IMR-90 (cell line): ENCODE data around the gene DCAF11. TPM values are rescaled to one million over a fixed set of nuclear protein-coding genes. Genes with fewer than 3 reads are reported as not detected.

ENCODE experiments used
- ATAC-seq: fragments of 200-7000 bp; cut with Tn5 transposase; 2 replicates; pipeline ENCODE4 v1.9.1; 2020; ENCODE audit warnings: low read depth, mild to moderate bottlenecking, moderate library complexity
- BruUV-seq: library from RNA; stranded (reverse); fragments of 400-500 nt; replicated peaks from 2 replicates; lab custom pipeline; 2021; lab: Mats Ljungman, UMichigan
- CTCF ChIA-PET: fragments of 300-600 bp; formaldehyde crosslinking; extraction: SDS; loops from one replicate; lab custom pipeline; 2021; ENCODE audit warnings: antibody characterized with exemption; lab: Yijun Ruan, JAX
- POLR2A ChIA-PET: fragments of 300-600 bp; sonication (Branson Sonifier 250); formaldehyde crosslinking; loops from one replicate; lab custom pipeline; 2022; ENCODE audit warnings: antibody characterized with exemption; ENCODE audit not compliant: unreplicated experiment; lab: Charles Lee
- DNase-seq: peaks from one replicate; pipeline ENCODE4 v3.0.0; 2013
- H2AFZ ChIP-seq: replicated peaks from 2 replicates; pipeline ENCODE3; 2013; ENCODE audit warnings: low read length, mild to moderate bottlenecking; ENCODE audit not compliant: poor library complexity
- H2AK5ac ChIP-seq: 2 replicates; pipeline ENCODE4 v1.6.1; 2013; ENCODE audit warnings: low read depth, low read length, inconsistent platforms
- H2AK9ac ChIP-seq: replicated peaks from 2 replicates; pipeline ENCODE3; 2013; ENCODE audit warnings: mild to moderate bottlenecking, low read depth, low read length, moderate library complexity; ENCODE audit not compliant: poor library complexity
- H2BK120ac ChIP-seq: 2 replicates; pipeline ENCODE4 v1.6.1; 2013; ENCODE audit warnings: low read depth, low read length, inconsistent platforms
- H2BK15ac ChIP-seq: 3 replicates; pipeline ENCODE4 v1.6.1; 2013; ENCODE audit warnings: low read depth, low read length, inconsistent platforms
- H2BK20ac ChIP-seq: 2 replicates; pipeline ENCODE4 v1.6.1; 2013; ENCODE audit warnings: low read depth, mild to moderate bottlenecking, inconsistent platforms, low read length, moderate library complexity
- H2BK5ac ChIP-seq: 2 replicates; pipeline ENCODE4 v1.6.1; 2013; ENCODE audit warnings: mild to moderate bottlenecking, low read depth, low read length, inconsistent platforms; ENCODE audit not compliant: poor library complexity, severe bottlenecking
- H3K14ac ChIP-seq: replicated peaks from 2 replicates; pipeline ENCODE4 v1.6.1; 2013; ENCODE audit warnings: low read depth, low read length, inconsistent platforms
- H3K18ac ChIP-seq: 2 replicates; pipeline ENCODE4 v1.6.1; 2013; ENCODE audit warnings: low read depth, low read length, control low read depth
- H3K23ac ChIP-seq: 2 replicates; pipeline ENCODE4 v1.6.1; 2013; ENCODE audit warnings: low read depth, low read length, inconsistent platforms
- H3K27ac ChIP-seq: 2 replicates; pipeline ENCODE4 v1.5.1; 2013; ENCODE audit warnings: mild to moderate bottlenecking, control low read depth, low read length; ENCODE audit not compliant: insufficient read depth
- H3K27me3 ChIP-seq: 2 replicates; pipeline ENCODE4 v1.6.1; 2013; ENCODE audit warnings: low read length; ENCODE audit not compliant: control insufficient read depth, insufficient read depth
- H3K36me3 ChIP-seq: 2 replicates; pipeline ENCODE4 v1.6.1; 2013; ENCODE audit warnings: low read length, mixed read lengths; ENCODE audit not compliant: control insufficient read depth, insufficient read depth
- H3K4ac ChIP-seq: 2 replicates; pipeline ENCODE4 v1.6.1; 2013; ENCODE audit warnings: low read depth, low read length, inconsistent platforms
- H3K4me1 ChIP-seq: 2 replicates; pipeline ENCODE4 v1.6.1; 2013; ENCODE audit warnings: low read length, mixed read lengths; ENCODE audit not compliant: control insufficient read depth, insufficient read depth
- H3K4me2 ChIP-seq: 2 replicates; pipeline ENCODE4 v1.6.1; 2013; ENCODE audit warnings: low read depth, mild to moderate bottlenecking, control low read depth, low read length, moderate library complexity
- H3K4me3 ChIP-seq: 2 replicates; pipeline ENCODE4 v1.5.1; 2013; ENCODE audit warnings: low read depth, mild to moderate bottlenecking, control low read depth, low read length, moderate library complexity; ENCODE audit not compliant: insufficient read depth
- H3K56ac ChIP-seq: 2 replicates; pipeline ENCODE4 v1.6.1; 2013; ENCODE audit warnings: low read length, inconsistent platforms; ENCODE audit not compliant: insufficient read depth; ENCODE audit errors: extremely low read depth
- H3K79me1 ChIP-seq, 2 experiments: 2 replicates each; pipeline ENCODE4 v1.6.1; 2013; ENCODE audit warnings: low read length in 2 of 2, inconsistent platforms in 1 of 2, low read depth in 1 of 2
- H3K9ac ChIP-seq: 2 replicates; pipeline ENCODE4 v1.6.1; 2013; ENCODE audit warnings: low read depth, low read length, control low read depth
- H3K9me1 ChIP-seq: 2 replicates; pipeline ENCODE4 v1.6.1; 2013; ENCODE audit warnings: low read length, inconsistent platforms; ENCODE audit not compliant: insufficient read depth
- H3K9me3 ChIP-seq: 2 replicates; pipeline ENCODE4 v1.6.1; 2013; ENCODE audit warnings: low read length; ENCODE audit not compliant: control insufficient read depth, insufficient read depth
- H4K20me1 ChIP-seq: 2 replicates; pipeline ENCODE4 v1.6.1; 2013; ENCODE audit warnings: low read length, inconsistent platforms; ENCODE audit not compliant: insufficient read depth
- H4K5ac ChIP-seq: 2 replicates; pipeline ENCODE4 v1.6.1; 2013; ENCODE audit warnings: mild to moderate bottlenecking, low read depth, low read length, control low read depth
- H4K8ac ChIP-seq, 2 experiments: 2 replicates each; pipeline ENCODE4 v1.6.1; 2013; ENCODE audit warnings: low read depth in 2 of 2, low read length in 2 of 2, control low read depth in 1 of 2, inconsistent platforms in 1 of 2
- H4K91ac ChIP-seq: 2 replicates; pipeline ENCODE4 v1.6.1; 2013; ENCODE audit warnings: low read depth, low read length, inconsistent platforms; ENCODE audit not compliant: insufficient read depth
- CEBPB ChIP-seq: IDR thresholded peaks from 2 replicates; pipeline ENCODE4 v1.6.1; 2012; ENCODE audit warnings: low read depth, low read length, improper control_type of control experiment
- FOS ChIP-seq: fragments of 150-350 bp; IDR thresholded peaks from 2 replicates; pipeline ENCODE4 v1.6.1; 2016; ENCODE audit warnings: low read depth, low read length
- MAFK ChIP-seq: IDR thresholded peaks from 2 replicates; pipeline ENCODE4 v1.6.1; 2012; ENCODE audit warnings: low read depth, low read length, improper control_type of control experiment
- MAZ ChIP-seq: IDR thresholded peaks from 2 replicates; pipeline ENCODE4 v1.6.1; 2012; ENCODE audit warnings: low read depth, mild to moderate bottlenecking, low read length, improper control_type of control experiment, moderate library complexity, borderline replicate concordance
- MXI1 ChIP-seq: IDR thresholded peaks from 2 replicates; pipeline ENCODE4 v1.6.1; 2012; ENCODE audit warnings: low read depth, mild to moderate bottlenecking, low read length, moderate library complexity, borderline replicate concordance
- NFE2L2 ChIP-seq: fragments of 150-350 bp; IDR thresholded peaks from 2 replicates; pipeline ENCODE4 v1.6.1; 2016; ENCODE audit warnings: low read depth, mild to moderate bottlenecking, low read length
- POLR2A ChIP-seq: IDR thresholded peaks from 2 replicates; pipeline ENCODE4 v1.6.1; 2012; ENCODE audit warnings: mild to moderate bottlenecking, low read depth, low read length
- RAD21 ChIP-seq: IDR thresholded peaks from 2 replicates; pipeline ENCODE4 v1.6.1; 2012; ENCODE audit warnings: low read length, improper control_type of control experiment
- RFX5 ChIP-seq: IDR thresholded peaks from 2 replicates; pipeline ENCODE4 v1.8.0; 2012; ENCODE audit warnings: low read depth, mild to moderate bottlenecking, low read length, moderate library complexity
- WGBS, 2 experiments: methylation state at CpG; one replicate each; pipeline versions ENCODE4 v1.1.5 to v1.1.7; 2013; ENCODE audit warnings: missing lambda C conversion rate in 2 of 2; ENCODE audit not compliant: insufficient read length in 1 of 2; ENCODE audit errors: extremely low coverage in 2 of 2; 5-methylcytosine and 5-hydroxymethylcytosine counted together
- dilution Hi-C: fragments of 300-500 bp; cut with HindIII; formaldehyde crosslinking; loops from one replicate; pipeline ENCODE4 v1.14.3; 2018; ENCODE audit warnings: low sequenced_read_pairs; ENCODE audit not compliant: unreplicated experiment
- in situ Hi-C: fragments of 300-500 bp; cut with MboI; formaldehyde crosslinking; loops from 3 replicates; pipeline ENCODE4 v1.14.3; 2019; ENCODE audit warnings: low sequenced_read_pairs, inconsistent platforms, mixed read lengths
- intact Hi-C: fragments of 100-400 bp; cut with micrococcal nuclease; formaldehyde crosslinking; loops from 2 replicates; pipeline ENCODE4 v1.10.0; 2022
- polyA plus RNA-seq, 3 experiments: library from polyadenylated mRNA; depleted of rRNA; stranded (reverse); fragments of >200 nt; gene quantifications; 2 replicates each; pipeline ENCODE4 v1.2.3, GENCODE V29; 2012; ENCODE audit warnings: low replicate concordance in 1 of 3
- total RNA-seq: library from RNA; depleted of rRNA; stranded (reverse); fragments of >200 nt; gene quantifications from 2 replicates; pipeline ENCODE4 v1.2.3, GENCODE V29; 2012
- TF ChIP-seq, protein P1 (sequence below): fragments of 150-350 bp; IDR thresholded peaks from 2 replicates; pipeline ENCODE4 v1.6.1; 2017; ENCODE audit warnings: mild to moderate bottlenecking, antibody characterized with exemption, low read length, low read depth
- TF ChIP-seq, protein P2 (sequence below): conservative IDR thresholded peaks from 2 replicates; pipeline ENCODE4 v1.5.1; 2012; ENCODE audit warnings: mild to moderate bottlenecking, low read depth, low read length, improper control_type of control experiment

DCAF11 gene
- total and polyA plus RNA-seq, 2 of the 4 experiments (the other 2 are of a cell fraction), result 21.0 to 52.0 TPM

DNA sequence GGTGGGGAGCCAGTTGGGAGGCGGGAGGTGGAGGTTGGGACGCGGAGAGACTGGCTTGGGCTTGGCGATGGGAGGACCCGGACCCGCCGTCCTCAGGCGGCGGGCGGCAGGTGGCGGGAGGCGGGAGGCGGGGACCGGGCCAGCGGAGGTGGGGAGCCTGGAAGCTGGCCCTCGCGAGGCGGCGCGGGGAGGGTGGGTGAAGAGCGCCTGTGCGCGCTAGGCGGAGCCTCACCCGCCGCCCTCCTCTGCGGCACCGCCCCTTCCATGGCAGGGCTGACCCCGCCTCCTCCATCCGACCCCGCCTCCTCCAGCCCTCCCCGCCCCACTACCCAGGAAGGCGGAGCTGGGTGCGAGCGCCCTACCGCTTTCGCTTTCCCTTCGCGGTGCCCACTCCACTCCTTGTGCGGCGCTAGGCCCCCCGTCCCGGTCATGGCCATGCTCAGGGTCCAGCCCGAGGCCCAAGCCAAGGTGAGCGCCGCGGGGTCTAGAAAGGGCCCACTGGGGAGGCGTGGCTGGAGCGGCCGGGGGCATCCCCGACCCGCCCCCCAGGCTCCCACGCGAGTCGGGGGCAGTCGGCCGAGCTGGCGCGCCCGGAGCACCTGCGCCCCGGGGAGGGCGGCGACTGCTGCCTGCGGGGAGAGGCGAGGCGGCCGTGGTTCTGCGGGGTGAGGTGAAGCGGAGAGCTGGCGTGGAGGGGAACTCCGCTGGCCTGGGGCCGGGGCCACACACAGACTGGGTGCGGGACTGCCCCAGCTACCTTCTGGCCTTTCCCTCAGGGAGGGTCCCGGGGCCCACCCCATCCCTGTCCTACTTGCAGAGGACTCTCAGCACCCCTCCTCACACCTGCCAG is 21.5 kb downstream of the DCAF11 start, which contains the start of gene PSME1:
TSS of gene PSME1 (plus strand) at position 361 of the 850 bp plus-strand sequence. CDS start at position 430, 69 bp downstream.
- dilution Hi-C loops (no loop called here), intact Hi-C loops (no loop called here), in situ Hi-C loops (loop anchor here (10.0 to 25.0 kb wide), 3 partner anchors 299 to 1049 kb away; partner anchors contain the start of genes ACIN1, BCL2L2, C14orf119 and PABPN1)
- peak; percentile 82 for DNase-seq
- peak within 1 kb of the TSS; percentile 59 for H2AK5ac ChIP-seq
- H2AFZ ChIP-seq, result peak within 1 kb of the TSS; percentile 99
- peak within 1 kb of the TSS; percentile 32 for H2BK120ac ChIP-seq
- no peak for TF ChIP-seq FOS
- TF ChIP-seq, protein P1, sequence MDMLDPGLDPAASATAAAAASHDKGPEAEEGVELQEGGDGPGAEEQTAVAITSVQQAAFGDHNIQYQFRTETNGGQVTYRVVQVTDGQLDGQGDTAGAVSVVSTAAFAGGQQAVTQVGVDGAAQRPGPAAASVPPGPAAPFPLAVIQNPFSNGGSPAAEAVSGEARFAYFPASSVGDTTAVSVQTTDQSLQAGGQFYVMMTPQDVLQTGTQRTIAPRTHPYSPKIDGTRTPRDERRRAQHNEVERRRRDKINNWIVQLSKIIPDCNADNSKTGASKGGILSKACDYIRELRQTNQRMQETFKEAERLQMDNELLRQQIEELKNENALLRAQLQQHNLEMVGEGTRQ, result no peak
- peak; percentile 58; the same call in 1 of the 2 replicates for TF ChIP-seq MXI1
- TF ChIP-seq POLR2A, result no peak
- no peak for TF ChIP-seq RFX5
- no peak for TF ChIP-seq RAD21
- TF ChIP-seq, protein P2, sequence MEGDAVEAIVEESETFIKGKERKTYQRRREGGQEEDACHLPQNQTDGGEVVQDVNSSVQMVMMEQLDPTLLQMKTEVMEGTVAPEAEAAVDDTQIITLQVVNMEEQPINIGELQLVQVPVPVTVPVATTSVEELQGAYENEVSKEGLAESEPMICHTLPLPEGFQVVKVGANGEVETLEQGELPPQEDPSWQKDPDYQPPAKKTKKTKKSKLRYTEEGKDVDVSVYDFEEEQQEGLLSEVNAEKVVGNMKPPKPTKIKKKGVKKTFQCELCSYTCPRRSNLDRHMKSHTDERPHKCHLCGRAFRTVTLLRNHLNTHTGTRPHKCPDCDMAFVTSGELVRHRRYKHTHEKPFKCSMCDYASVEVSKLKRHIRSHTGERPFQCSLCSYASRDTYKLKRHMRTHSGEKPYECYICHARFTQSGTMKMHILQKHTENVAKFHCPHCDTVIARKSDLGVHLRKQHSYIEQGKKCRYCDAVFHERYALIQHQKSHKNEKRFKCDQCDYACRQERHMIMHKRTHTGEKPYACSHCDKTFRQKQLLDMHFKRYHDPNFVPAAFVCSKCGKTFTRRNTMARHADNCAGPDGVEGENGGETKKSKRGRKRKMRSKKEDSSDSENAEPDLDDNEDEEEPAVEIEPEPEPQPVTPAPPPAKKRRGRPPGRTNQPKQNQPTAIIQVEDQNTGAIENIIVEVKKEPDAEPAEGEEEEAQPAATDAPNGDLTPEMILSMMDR, result no peak
- TF ChIP-seq MAFK, result no peak
- peak; percentile 77 for TF ChIP-seq MAZ
- no peak for TF ChIP-seq CEBPB
- no peak for TF ChIP-seq NFE2L2
- H3K9me1 ChIP-seq, result peaks cover 19% of the 10 kb centered on the region
- peak; percentile 99 for ATAC-seq
- CTCF ChIA-PET, result interaction anchor here (0.9 to 1.5 kb wide), 3 partner anchors 9 to 78 kb away, joined by 3 to 4 read pairs (median 3); no protein-coding TSS in a partner anchor
- POLR2A ChIA-PET, result interaction anchor here (0.6 to 1.0 kb wide), 3 partner anchors 11 to 22 kb away, joined by 3 to 7 read pairs (median 3); partner anchors contain the start of genes DCAF11 and RNF31
- H4K5ac ChIP-seq, result no peak within 1 kb of the TSS
- H2AK9ac ChIP-seq, result peak within 1 kb of the TSS; percentile 82
- no peaks in the 10 kb centered on the region for H3K27me3 ChIP-seq
- peaks cover 11% of the 10 kb centered on the region for H3K4me1 ChIP-seq
- H3K56ac ChIP-seq, result peak within 1 kb of the TSS; percentile 64; the same call in 1 of the 2 replicates
- peak within 1 kb of the TSS; percentile 92 for H3K4me2 ChIP-seq
- peak within 1 kb of the TSS; percentile 72 for H3K9ac ChIP-seq
- H4K20me1 ChIP-seq, result peaks cover 17% of the 10 kb centered on the region
- H3K27ac ChIP-seq, result peak within 1 kb of the TSS; percentile 79
- peaks cover 23% of the 10 kb centered on the region for H3K36me3 ChIP-seq
- H3K9me3 ChIP-seq, result no peaks in the 10 kb centered on the region
- peak within 1 kb of the TSS; percentile 73 for H3K14ac ChIP-seq
- peak within 1 kb of the TSS; percentile 78 for H2BK5ac ChIP-seq
- H3K23ac ChIP-seq, result peak within 1 kb of the TSS; percentile 88
- H3K4me3 ChIP-seq, result peak within 1 kb of the TSS; percentile 97
- peaks cover 17 to 44% of the 10 kb centered on the region in 2 experiments; a peak in 3 of 4 replicates for H3K79me1 ChIP-seq
- H2BK20ac ChIP-seq, result no peak within 1 kb of the TSS
- BruUV-seq, result no TSS peak
- no peak within 1 kb of the TSS for H2BK15ac ChIP-seq
- peak within 1 kb of the TSS; percentile 81 for H4K91ac ChIP-seq
- peak within 1 kb of the TSS in 1 of 2 experiments; percentile 77; a peak in 2 of 4 replicates for H4K8ac ChIP-seq
- H3K4ac ChIP-seq, result peak within 1 kb of the TSS; percentile 71
- WGBS, 2 experiments, result 1% methylated on average over 33 of the region's 75 CpGs; no CpG with 5 or more reads in 1 of the 2 experiments
- no peak within 1 kb of the TSS for H3K18ac ChIP-seq
